ENCODE results near the gene MICAL3.

Gene MICAL3

DNA sequence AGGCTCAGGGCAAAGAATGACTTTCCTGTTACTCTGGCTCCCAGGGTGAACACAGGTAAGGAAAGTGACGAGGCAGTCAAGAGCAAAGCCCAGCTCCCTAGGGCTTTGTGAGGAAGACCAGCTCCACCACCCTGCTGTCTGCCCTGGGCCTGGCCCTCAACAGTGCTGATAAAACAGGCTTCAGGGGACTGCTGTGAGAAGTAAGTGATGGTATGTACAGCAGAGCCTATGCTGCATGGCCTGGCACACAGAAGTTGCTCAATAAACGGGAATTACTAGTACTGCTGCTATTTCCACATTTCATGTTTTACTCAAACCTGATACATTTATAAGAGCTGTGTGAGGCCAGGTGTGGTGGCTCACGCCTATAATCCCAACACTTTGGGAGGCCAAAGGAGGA lies 50.3 kb downstream of the MICAL3 start:
- no peaks in the 10 kb centered on the region for H3K9me3 ChIP-seq (ENCODE audit: control insufficient read depth, low read length)
- 90 to 96% methylated on average over 3 of the region's 3 CpGs for WGBS, 2 experiments
- H3K27me3 ChIP-seq (ENCODE audit: control insufficient read depth, insufficient read depth, low read length, poor library complexity, severe bottlenecking): no peaks in the 10 kb centered on the region
- no peak overlapping the region for H3K4me3 ChIP-seq (ENCODE audit: insufficient read depth, low read depth, low read length)
- no peaks in the 10 kb centered on the region for H3K36me3 ChIP-seq (ENCODE audit: control insufficient read depth, insufficient read depth, low read length)
- H3K4me1 ChIP-seq (ENCODE audit: control insufficient read depth, insufficient read depth, low read length): peaks cover 9% of the 10 kb centered on the region
- no peak overlapping the region for H3K27ac ChIP-seq (ENCODE audit: insufficient read depth, low read depth, low read length, poor library complexity, severe bottlenecking)

- WGBS, 2 experiments: 96% methylated on average over 6 of the region's 6 CpGs
- Histone ChIP-seq H3K36me3 (ENCODE audit: control insufficient read depth, insufficient read depth, low read length) (no peaks in the 10 kb centered on the region), H3K27me3 (ENCODE audit: control insufficient read depth, insufficient read depth, low read length, poor library complexity, severe bottlenecking) (no peaks in the 10 kb centered on the region), H3K4me3 (ENCODE audit: insufficient read depth, low read depth, low read length) (no peak overlapping the region), H3K27ac (ENCODE audit: insufficient read depth, low read depth, low read length, poor library complexity, severe bottlenecking) (no peak overlapping the region), H3K9me3 (ENCODE audit: control insufficient read depth, low read length) (no peaks in the 10 kb centered on the region), H3K4me1 (ENCODE audit: control insufficient read depth, insufficient read depth, low read length) (peaks cover 9% of the 10 kb centered on the region)
Measured at GRCh38 chr22:17973217-17973616, 51.1 kb downstream of the MICAL3 start.

DNA sequence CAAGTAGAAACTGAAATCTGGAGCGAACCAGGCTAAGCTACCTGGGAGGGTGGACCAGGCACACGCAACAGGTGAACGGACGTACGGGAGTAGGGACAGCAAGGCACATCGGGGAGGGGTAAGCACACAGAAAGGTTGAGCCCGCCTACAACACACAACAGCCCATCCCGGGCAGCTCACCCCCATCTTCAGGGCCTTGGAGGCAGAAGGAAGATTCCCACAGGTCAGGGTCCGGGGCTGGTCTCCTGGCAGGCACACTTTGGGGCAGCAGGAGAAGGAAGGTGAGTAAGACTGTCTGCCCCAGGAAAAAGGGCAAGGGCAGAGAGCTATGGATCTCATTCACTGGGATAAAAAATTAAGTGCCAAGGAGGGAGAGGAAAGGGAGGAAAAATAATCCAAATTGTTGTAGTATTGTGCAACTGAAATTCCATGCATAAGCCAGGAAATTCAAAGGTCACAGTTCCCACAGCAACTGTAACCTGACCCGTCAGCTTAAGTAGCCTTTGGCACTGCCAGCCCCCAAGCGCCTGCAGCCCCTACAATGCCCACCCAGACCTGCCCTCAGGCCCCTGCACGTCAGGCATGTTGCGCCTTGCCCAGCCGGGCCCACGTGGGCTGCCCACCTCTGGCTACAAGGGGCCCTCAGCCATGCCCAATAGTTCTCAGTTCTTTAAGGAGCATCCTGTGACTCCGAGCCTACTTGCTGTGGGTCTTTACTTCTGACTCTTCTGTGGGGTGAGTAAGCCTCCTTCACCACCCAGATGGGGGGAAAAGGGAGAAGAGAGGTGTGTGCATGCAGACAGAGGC lies 51.8 kb downstream of the MICAL3 start:
- Histone ChIP-seq H3K36me3 (ENCODE audit: control insufficient read depth, insufficient read depth, low read length) (no peaks in the 10 kb centered on the region), H3K27me3 (ENCODE audit: control insufficient read depth, insufficient read depth, low read length, poor library complexity, severe bottlenecking) (no peaks in the 10 kb centered on the region), H3K4me3 (ENCODE audit: insufficient read depth, low read depth, low read length) (no peak overlapping the region), H3K4me1 (ENCODE audit: control insufficient read depth, insufficient read depth, low read length) (peaks cover 9% of the 10 kb centered on the region), H3K9me3 (ENCODE audit: control insufficient read depth, low read length) (no peaks in the 10 kb centered on the region), H3K27ac (ENCODE audit: insufficient read depth, low read depth, low read length, poor library complexity, severe bottlenecking) (no peak overlapping the region)
- 86 to 88% methylated on average over 16 of the region's 16 CpGs for WGBS, 2 experiments

DNA sequence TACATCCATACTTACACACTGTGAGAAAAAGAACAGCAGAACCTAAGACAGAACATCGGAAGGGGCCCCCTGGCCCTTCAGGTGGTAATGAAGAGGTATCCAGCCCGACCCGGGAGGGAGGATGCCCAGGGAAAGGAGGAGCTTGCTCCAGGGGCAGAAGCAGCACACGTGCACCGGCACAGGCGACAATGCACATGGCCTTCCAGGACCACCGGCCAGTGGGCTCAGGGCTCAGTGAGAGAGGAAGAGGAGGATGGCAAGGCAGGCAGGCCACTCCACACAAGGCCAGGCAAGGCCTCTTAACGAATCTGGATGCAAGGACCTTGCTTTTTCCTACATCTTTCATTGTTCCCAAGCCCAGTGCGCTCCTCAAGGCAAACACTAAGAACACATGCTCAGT lies 52.6 kb downstream of the MICAL3 start:
- no peak overlapping the region for H3K27ac ChIP-seq (ENCODE audit: insufficient read depth, low read depth, low read length, poor library complexity, severe bottlenecking)
- no peaks in the 10 kb centered on the region for H3K27me3 ChIP-seq (ENCODE audit: control insufficient read depth, insufficient read depth, low read length, poor library complexity, severe bottlenecking)
- WGBS, 2 experiments: 90 to 91% methylated on average over 9 of the region's 9 CpGs
- no peaks in the 10 kb centered on the region for H3K36me3 ChIP-seq (ENCODE audit: control insufficient read depth, insufficient read depth, low read length)
- H3K4me1 ChIP-seq (ENCODE audit: control insufficient read depth, insufficient read depth, low read length): peaks cover 9% of the 10 kb centered on the region
- no peak overlapping the region for H3K4me3 ChIP-seq (ENCODE audit: insufficient read depth, low read depth, low read length)
- H3K9me3 ChIP-seq (ENCODE audit: control insufficient read depth, low read length): no peaks in the 10 kb centered on the region

- Histone ChIP-seq H3K36me3 (ENCODE audit: control insufficient read depth, insufficient read depth, low read length) (no peaks in the 10 kb centered on the region), H3K27ac (ENCODE audit: insufficient read depth, low read depth, low read length, poor library complexity, severe bottlenecking) (no peak overlapping the region), H3K4me1 (ENCODE audit: control insufficient read depth, insufficient read depth, low read length) (peaks cover 9% of the 10 kb centered on the region), H3K9me3 (ENCODE audit: control insufficient read depth, low read length) (no peaks in the 10 kb centered on the region), H3K4me3 (ENCODE audit: insufficient read depth, low read depth, low read length) (no peak overlapping the region), H3K27me3 (ENCODE audit: control insufficient read depth, insufficient read depth, low read length, poor library complexity, severe bottlenecking) (no peaks in the 10 kb centered on the region)
- WGBS, 2 experiments: 91 to 92% methylated on average over 10 of the region's 10 CpGs
Measured at GRCh38 chr22:17970201-17970708, 54.1 kb downstream of the MICAL3 start.

DNA sequence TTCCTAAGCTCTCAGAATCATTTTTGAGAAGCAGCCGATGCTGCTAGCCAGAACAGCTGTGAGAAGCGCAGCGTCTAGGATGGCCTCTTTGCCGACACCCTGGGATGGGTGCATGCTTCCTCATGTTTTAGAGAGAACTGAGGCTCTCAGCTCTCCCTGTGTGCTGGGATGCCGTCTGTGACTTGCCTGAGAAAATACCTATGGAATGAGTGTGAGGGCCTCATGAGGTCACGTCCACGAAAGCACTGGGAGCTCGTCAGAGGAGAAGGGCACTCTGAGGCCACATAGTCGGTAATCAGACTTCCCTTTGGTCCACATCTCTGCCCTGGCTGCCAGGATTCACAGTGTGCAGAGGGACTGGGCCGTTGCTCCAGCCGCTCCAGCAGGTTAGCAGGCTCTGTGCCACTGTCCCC lies 54.7 kb downstream of the MICAL3 start:
- Histone ChIP-seq H3K27me3 (ENCODE audit: control insufficient read depth, insufficient read depth, low read length, poor library complexity, severe bottlenecking) (no peaks in the 10 kb centered on the region), H3K9me3 (ENCODE audit: control insufficient read depth, low read length) (no peaks in the 10 kb centered on the region), H3K36me3 (ENCODE audit: control insufficient read depth, insufficient read depth, low read length) (no peaks in the 10 kb centered on the region), H3K27ac (ENCODE audit: insufficient read depth, low read depth, low read length, poor library complexity, severe bottlenecking) (no peak overlapping the region), H3K4me1 (ENCODE audit: control insufficient read depth, insufficient read depth, low read length) (peaks cover 9% of the 10 kb centered on the region), H3K4me3 (ENCODE audit: insufficient read depth, low read depth, low read length) (no peak overlapping the region)
- WGBS, 2 experiments: 91 to 93% methylated on average over 11 of the region's 11 CpGs

DNA sequence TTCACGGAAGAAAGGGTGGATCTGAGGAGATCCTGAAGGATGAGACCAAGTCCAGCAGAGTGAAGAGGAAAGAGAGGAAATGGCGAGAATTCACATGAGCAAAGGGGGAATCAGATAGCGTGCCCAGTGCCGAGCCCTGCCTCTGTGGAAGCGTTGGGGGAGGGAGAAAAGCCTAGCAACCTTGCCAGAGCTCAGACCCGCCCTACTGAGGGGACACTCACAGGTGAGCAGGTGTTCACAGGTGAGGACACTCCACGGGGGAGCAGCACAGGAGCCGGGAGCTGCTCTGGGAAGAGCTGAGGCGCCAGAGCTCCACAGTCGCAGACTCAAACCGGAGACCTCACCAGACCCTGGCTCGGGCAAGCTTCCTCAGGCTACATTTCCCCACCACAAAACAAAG lies 56.2 kb downstream of the MICAL3 start:
- H3K9me3 ChIP-seq (ENCODE audit: control insufficient read depth, low read length): no peaks in the 10 kb centered on the region
- no peaks in the 10 kb centered on the region for H3K36me3 ChIP-seq (ENCODE audit: control insufficient read depth, insufficient read depth, low read length)
- H3K27me3 ChIP-seq (ENCODE audit: control insufficient read depth, insufficient read depth, low read length, poor library complexity, severe bottlenecking): no peaks in the 10 kb centered on the region
- 93 to 95% methylated on average over 12 of the region's 12 CpGs for WGBS, 2 experiments
- H3K4me1 ChIP-seq (ENCODE audit: control insufficient read depth, insufficient read depth, low read length): peaks cover 15% of the 10 kb centered on the region
- no peak overlapping the region for H3K27ac ChIP-seq (ENCODE audit: insufficient read depth, low read depth, low read length, poor library complexity, severe bottlenecking)
- H3K4me3 ChIP-seq (ENCODE audit: insufficient read depth, low read depth, low read length): no peak overlapping the region

DNA sequence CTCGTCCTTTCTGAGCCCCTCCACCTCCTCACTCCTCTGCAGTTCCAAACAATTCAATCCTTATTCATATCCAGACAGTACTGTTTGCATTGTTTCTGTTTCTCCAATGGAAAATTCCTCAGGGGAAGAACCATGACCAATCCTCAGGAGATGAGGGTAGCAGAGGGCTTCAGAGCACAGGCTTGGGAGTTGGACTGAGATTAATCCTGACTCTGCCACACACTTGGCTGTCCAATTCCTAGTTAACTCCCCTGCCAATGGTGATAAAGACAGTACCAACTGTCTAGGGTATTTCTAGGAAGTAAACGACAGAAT lies 58.0 kb downstream of the MICAL3 start:
- H3K36me3 ChIP-seq (ENCODE audit: control insufficient read depth, insufficient read depth, low read length): no peaks in the 10 kb centered on the region
- H3K27ac ChIP-seq (ENCODE audit: insufficient read depth, low read depth, low read length, poor library complexity, severe bottlenecking): no peak overlapping the region
- H3K4me3 ChIP-seq (ENCODE audit: insufficient read depth, low read depth, low read length): no peak overlapping the region
- H3K9me3 ChIP-seq (ENCODE audit: control insufficient read depth, low read length): no peaks in the 10 kb centered on the region
- peaks cover 16% of the 10 kb centered on the region for H3K4me1 ChIP-seq (ENCODE audit: control insufficient read depth, insufficient read depth, low read length)
- no peaks in the 10 kb centered on the region for H3K27me3 ChIP-seq (ENCODE audit: control insufficient read depth, insufficient read depth, low read length, poor library complexity, severe bottlenecking)
- WGBS, 2 experiments: 91 to 95% methylated on average over 2 of the region's 2 CpGs

- 92 to 93% methylated on average over 12 of the region's 12 CpGs for WGBS, 2 experiments
- H3K4me3 ChIP-seq (ENCODE audit: insufficient read depth, low read depth, low read length): no peak overlapping the region
- H3K36me3 ChIP-seq (ENCODE audit: control insufficient read depth, insufficient read depth, low read length): no peaks in the 10 kb centered on the region
- H3K27ac ChIP-seq (ENCODE audit: insufficient read depth, low read depth, low read length, poor library complexity, severe bottlenecking): no peak overlapping the region
- H3K4me1 ChIP-seq (ENCODE audit: control insufficient read depth, insufficient read depth, low read length): peaks cover 22% of the 10 kb centered on the region
- no peaks in the 10 kb centered on the region for H3K9me3 ChIP-seq (ENCODE audit: control insufficient read depth, low read length)
- H3K27me3 ChIP-seq (ENCODE audit: control insufficient read depth, insufficient read depth, low read length, poor library complexity, severe bottlenecking): no peaks in the 10 kb centered on the region
Measured at GRCh38 chr22:17965538-17966402, 58.6 kb downstream of the MICAL3 start.

- no peaks in the 10 kb centered on the region for H3K36me3 ChIP-seq (ENCODE audit: control insufficient read depth, insufficient read depth, low read length)
- 86 to 89% methylated on average over 10 of the region's 10 CpGs for WGBS, 2 experiments
- no peaks in the 10 kb centered on the region for H3K9me3 ChIP-seq (ENCODE audit: control insufficient read depth, low read length)
- no peaks in the 10 kb centered on the region for H3K27me3 ChIP-seq (ENCODE audit: control insufficient read depth, insufficient read depth, low read length, poor library complexity, severe bottlenecking)
- peaks cover 25% of the 10 kb centered on the region for H3K4me1 ChIP-seq (ENCODE audit: control insufficient read depth, insufficient read depth, low read length)
- no peak overlapping the region for H3K4me3 ChIP-seq (ENCODE audit: insufficient read depth, low read depth, low read length)
- H3K27ac ChIP-seq (ENCODE audit: insufficient read depth, low read depth, low read length, poor library complexity, severe bottlenecking): no peak overlapping the region
Measured at GRCh38 chr22:17964643-17965042, 59.7 kb downstream of the MICAL3 start.
